Measurements from ENCODE around the gene DYNLT4. TPM values are rescaled to one million over a fixed set of nuclear protein-coding genes. Genes with fewer than 3 reads are reported as not detected.

DYNLT4 gene
- total RNA-seq, 1 experiment from 2014 or later: not detected

- H3K36me3 ChIP-seq (ENCODE audit: control insufficient read depth, insufficient read depth, low read length): peaks cover 4% of the 10 kb centered on the region
- DNase-seq: no peak
- ChIA-PET CTCF (no interaction called here), POLR2A (interaction anchor here (0.5 to 1.4 kb wide), 5 partner anchors 11 to 164 kb away, joined by 3 to 9 read pairs (median 3); no protein-coding TSS in a partner anchor)
- no peak overlapping the region for H3K27ac Mint-ChIP-seq (ENCODE audit: unreplicated experiment)
- intact Hi-C loops (cut with micrococcal nuclease; ENCODE audit: unreplicated experiment): no loop called here
- H3K4me1 ChIP-seq: peaks cover 3% of the 10 kb centered on the region
- H3K9me3 ChIP-seq: no peaks in the 10 kb centered on the region
- H3K4me1 Mint-ChIP-seq (ENCODE audit: low read depth, unreplicated experiment): no peaks in the 10 kb centered on the region
- H3K4me3 Mint-ChIP-seq (ENCODE audit: unreplicated experiment): no peak overlapping the region
- H3K9me3 Mint-ChIP-seq (ENCODE audit: unreplicated experiment): no peaks in the 10 kb centered on the region
- no TSS peak for BruUV-seq (replicated peaks)
- no peaks in the 10 kb centered on the region for H3K27me3 ChIP-seq (replicated peaks; ENCODE audit: control insufficient read depth, insufficient read depth, low read length)
- no peak overlapping the region for H3K4me3 ChIP-seq (ENCODE audit: low read depth, low read length)
- peaks cover 73% of the 10 kb centered on the region for H3K36me3 Mint-ChIP-seq (ENCODE audit: insufficient read depth, unreplicated experiment)
- H3K27me3 Mint-ChIP-seq (ENCODE audit: insufficient read depth, unreplicated experiment): no peaks in the 10 kb centered on the region
- no peak for TF ChIP-seq CTCF (IDR thresholded peaks at IDR 0.05; ENCODE audit: insufficient read depth in 1 of 2, low read depth in 1 of 2, low read length in 1 of 2, severe bottlenecking in 1 of 2, unreplicated experiment in 1 of 2)
Observed at GRCh38 chr1:44780583-44781121, 26.5 kb downstream of the DYNLT4 start.

GRCh38 chr1:44778705-44779576 lies 28.2 kb downstream of the DYNLT4 start:
- peaks cover 82% of the 10 kb centered on the region for H3K36me3 Mint-ChIP-seq (ENCODE audit: insufficient read depth, unreplicated experiment)
- intact Hi-C loops (cut with micrococcal nuclease; ENCODE audit: unreplicated experiment): no loop called here
- H3K27ac Mint-ChIP-seq (ENCODE audit: unreplicated experiment): peak overlapping the region; percentile 35
- ChIA-PET POLR2A (no interaction called here), CTCF (no interaction called here)
- Histone ChIP-seq H3K27me3 (replicated peaks; ENCODE audit: control insufficient read depth, insufficient read depth, low read length) (no peaks in the 10 kb centered on the region), H3K9me3 (no peaks in the 10 kb centered on the region), H3K4me1 (peaks cover 6% of the 10 kb centered on the region), H3K4me3 (ENCODE audit: low read depth, low read length) (no peak overlapping the region), H3K36me3 (ENCODE audit: control insufficient read depth, insufficient read depth, low read length) (peaks cover 4% of the 10 kb centered on the region)
- peak overlapping the region; percentile 55 for H3K4me3 Mint-ChIP-seq (ENCODE audit: unreplicated experiment)
- no peaks in the 10 kb centered on the region for H3K9me3 Mint-ChIP-seq (ENCODE audit: unreplicated experiment)
- no peaks in the 10 kb centered on the region for H3K27me3 Mint-ChIP-seq (ENCODE audit: insufficient read depth, unreplicated experiment)
- H3K4me1 Mint-ChIP-seq (ENCODE audit: low read depth, unreplicated experiment): no peaks in the 10 kb centered on the region
- BruUV-seq (replicated peaks): no TSS peak
- TF ChIP-seq CTCF (IDR thresholded peaks at IDR 0.05; ENCODE audit: insufficient read depth in 1 of 2, low read depth in 1 of 2, low read length in 1 of 2, severe bottlenecking in 1 of 2, unreplicated experiment in 1 of 2): no peak
- no peak for DNase-seq

GRCh38 chr1:44777969-44778635 lies 29.0 kb downstream of the DYNLT4 start:
- H3K27ac Mint-ChIP-seq (ENCODE audit: unreplicated experiment): peak overlapping the region; percentile 35
- H3K9me3 Mint-ChIP-seq (ENCODE audit: unreplicated experiment): no peaks in the 10 kb centered on the region
- Histone ChIP-seq H3K36me3 (ENCODE audit: control insufficient read depth, insufficient read depth, low read length) (peaks cover 4% of the 10 kb centered on the region), H3K4me1 (peaks cover 6% of the 10 kb centered on the region), H3K4me3 (ENCODE audit: low read depth, low read length) (no peak overlapping the region), H3K9me3 (no peaks in the 10 kb centered on the region), H3K27me3 (replicated peaks; ENCODE audit: control insufficient read depth, insufficient read depth, low read length) (no peaks in the 10 kb centered on the region)
- ChIA-PET POLR2A (no interaction called here), CTCF (no interaction called here)
- H3K4me3 Mint-ChIP-seq (ENCODE audit: unreplicated experiment): peak overlapping the region; percentile 81
- H3K27me3 Mint-ChIP-seq (ENCODE audit: insufficient read depth, unreplicated experiment): no peaks in the 10 kb centered on the region
- no peak for DNase-seq
- H3K36me3 Mint-ChIP-seq (ENCODE audit: insufficient read depth, unreplicated experiment): peaks cover 82% of the 10 kb centered on the region
- H3K4me1 Mint-ChIP-seq (ENCODE audit: low read depth, unreplicated experiment): no peaks in the 10 kb centered on the region
- TF ChIP-seq CTCF (IDR thresholded peaks at IDR 0.05; ENCODE audit: insufficient read depth in 1 of 2, low read depth in 1 of 2, low read length in 1 of 2, severe bottlenecking in 1 of 2, unreplicated experiment in 1 of 2): no peak
- no TSS peak for BruUV-seq (replicated peaks)
- intact Hi-C loops (cut with micrococcal nuclease; ENCODE audit: unreplicated experiment): no loop called here

All from Caco-2 (cell line).